Renal cortex interstitium (tissue), 15 donors: ENCODE results near the gene DNAJC12. TPM values are rescaled to one million over a fixed set of nuclear protein-coding genes. Genes with fewer than 3 reads are reported as not detected.
"Not testable (repeated sequence)": the region's sequence is repeated elsewhere in the genome, so short reads cannot be mapped to it uniquely, and the experiment has no call there.

Experiments
- DNase-seq, 11 donors: peaks; one replicate each; pipeline ENCODE4 v3.0.0-alpha.2; 2013; ENCODE audit warnings: low read depth in 9 of 11, low spot score in 4 of 11; ENCODE audit errors: extremely low read depth in 1 of 11
- long read RNA-seq, 16 experiments: transcript quantifications; one replicate each; lab custom pipeline, GENCODE V29; 2026
- polyA plus RNA-seq, 3 donors: library from polyadenylated mRNA; unstranded; fragments of 120-200 nt; gene quantifications; one replicate each; pipeline ENCODE4 v1.2.1, GENCODE V29; 2013; ENCODE audit not compliant: insufficient read length in 3 of 3

The DNAJC12 gene
- polyA plus RNA-seq = 10 to 100 TPM; 12.1 to 13.2 (median 12.7) TPM
- long read RNA-seq, donor 1, partial matches to known transcripts = 0 of 5 reads
- long read RNA-seq, donor 1, other reads (novel, unspliced or antisense) = 0 of 5 reads
- long read RNA-seq, donor 2, partial matches to known transcripts = 0 of 2 reads
- long read RNA-seq, donor 2, other reads (novel, unspliced or antisense) = 0 of 2 reads
- long read RNA-seq, donor 3, transcript DNAJC12-201 (5 exons, 1,201 nt) = major isoform, 8 of 10 reads
- long read RNA-seq, donor 3, partial matches to known transcripts = 0 of 10 reads
- long read RNA-seq, donor 3, other reads (novel, unspliced or antisense) = 0 of 10 reads
- long read RNA-seq, donor 4, transcript DNAJC12-201 (5 exons, 1,201 nt) = major isoform, 7 of 7 reads
- long read RNA-seq, donor 4, partial matches to known transcripts = 0 of 7 reads
- long read RNA-seq, donor 4, other reads (novel, unspliced or antisense) = 0 of 7 reads
- long read RNA-seq, donor 5 = 0 reads
- long read RNA-seq, donor 6, partial matches to known transcripts = 0 of 3 reads
- long read RNA-seq, donor 6, other reads (novel, unspliced or antisense) = 0 of 3 reads
- long read RNA-seq, donor 7, transcript DNAJC12-201 (5 exons, 1,201 nt) = major isoform, 9 of 9 reads
- long read RNA-seq, donor 7, partial matches to known transcripts = 0 of 9 reads
- long read RNA-seq, donor 7, other reads (novel, unspliced or antisense) = 0 of 9 reads
- long read RNA-seq, donor 8, partial matches to known transcripts = 0 of 2 reads
- long read RNA-seq, donor 8, other reads (novel, unspliced or antisense) = 0 of 2 reads
- long read RNA-seq, donor 9, transcript DNAJC12-201 (5 exons, 1,201 nt) = major isoform, 5 of 5 reads
- long read RNA-seq, donor 9, partial matches to known transcripts = 0 of 5 reads
- long read RNA-seq, donor 9, other reads (novel, unspliced or antisense) = 0 of 5 reads
- long read RNA-seq, donor 10, transcript DNAJC12-201 (5 exons, 1,201 nt) = major isoform, 7 of 7 reads
- long read RNA-seq, donor 10, partial matches to known transcripts = 0 of 7 reads
- long read RNA-seq, donor 10, other reads (novel, unspliced or antisense) = 0 of 7 reads
- long read RNA-seq, donor 11, partial matches to known transcripts = 0 of 3 reads
- long read RNA-seq, donor 11, other reads (novel, unspliced or antisense) = 0 of 3 reads
- long read RNA-seq, donor 12, partial matches to known transcripts = 0 of 2 reads
- long read RNA-seq, donor 12, other reads (novel, unspliced or antisense) = 0 of 2 reads
- long read RNA-seq, donor 13 = 0 reads
- long read RNA-seq, donor 14, partial matches to known transcripts = 0 of 5 reads
- long read RNA-seq, donor 14, other reads (novel, unspliced or antisense) = 0 of 5 reads
- long read RNA-seq, donor 15, partial matches to known transcripts = 0 of 1 reads
- long read RNA-seq, donor 15, other reads (novel, unspliced or antisense) = 0 of 1 reads
- long read RNA-seq, donor 16, transcript DNAJC12-201 (5 exons, 1,201 nt) = major isoform, 10 of 11 reads
- long read RNA-seq, donor 16, partial matches to known transcripts = 0 of 11 reads
- long read RNA-seq, donor 16, other reads (novel, unspliced or antisense) = 0 of 11 reads

DNA sequence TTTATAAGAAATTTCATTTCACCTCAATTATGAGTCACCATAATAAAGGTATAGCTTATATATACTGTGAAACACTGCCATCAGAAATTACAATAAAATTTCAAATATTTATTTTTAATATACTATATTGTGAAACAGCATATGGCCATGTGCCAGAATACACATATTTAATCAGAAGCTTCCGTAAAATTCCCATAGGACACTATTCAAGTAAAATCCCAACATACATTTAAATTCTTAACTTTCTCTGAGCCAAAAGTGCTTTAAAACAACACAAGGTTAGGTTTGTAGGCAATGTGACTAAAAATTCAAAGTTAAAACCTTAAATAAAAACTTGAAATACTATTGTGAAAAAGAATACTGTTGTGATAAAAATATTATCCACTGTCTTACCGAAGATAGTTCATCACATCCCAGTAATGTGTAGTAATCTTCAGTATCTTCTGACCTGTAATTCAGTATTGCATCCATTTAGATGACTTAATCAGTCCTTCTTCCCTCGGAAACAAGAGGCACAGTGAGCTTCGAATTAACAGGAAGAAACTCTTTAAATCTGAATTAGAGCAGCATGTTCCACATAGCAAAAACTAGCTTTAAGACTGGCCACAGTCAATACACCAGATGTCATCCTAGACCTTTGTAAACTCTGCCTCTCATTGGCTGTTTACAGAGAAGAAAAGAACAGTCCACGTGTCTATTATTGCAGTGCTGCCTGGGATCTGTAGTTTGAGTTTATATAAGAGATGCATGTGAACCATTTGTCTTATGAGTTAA, at the start of gene DNAJC12:
Gene DNAJC12, minus strand, starts transcription at position 648 of the 774 bp plus-strand sequence. Its CDS starts 177 bp downstream, at position 471.
- DNase-seq = peak; percentile 31 to 73 (median 57)

DNA sequence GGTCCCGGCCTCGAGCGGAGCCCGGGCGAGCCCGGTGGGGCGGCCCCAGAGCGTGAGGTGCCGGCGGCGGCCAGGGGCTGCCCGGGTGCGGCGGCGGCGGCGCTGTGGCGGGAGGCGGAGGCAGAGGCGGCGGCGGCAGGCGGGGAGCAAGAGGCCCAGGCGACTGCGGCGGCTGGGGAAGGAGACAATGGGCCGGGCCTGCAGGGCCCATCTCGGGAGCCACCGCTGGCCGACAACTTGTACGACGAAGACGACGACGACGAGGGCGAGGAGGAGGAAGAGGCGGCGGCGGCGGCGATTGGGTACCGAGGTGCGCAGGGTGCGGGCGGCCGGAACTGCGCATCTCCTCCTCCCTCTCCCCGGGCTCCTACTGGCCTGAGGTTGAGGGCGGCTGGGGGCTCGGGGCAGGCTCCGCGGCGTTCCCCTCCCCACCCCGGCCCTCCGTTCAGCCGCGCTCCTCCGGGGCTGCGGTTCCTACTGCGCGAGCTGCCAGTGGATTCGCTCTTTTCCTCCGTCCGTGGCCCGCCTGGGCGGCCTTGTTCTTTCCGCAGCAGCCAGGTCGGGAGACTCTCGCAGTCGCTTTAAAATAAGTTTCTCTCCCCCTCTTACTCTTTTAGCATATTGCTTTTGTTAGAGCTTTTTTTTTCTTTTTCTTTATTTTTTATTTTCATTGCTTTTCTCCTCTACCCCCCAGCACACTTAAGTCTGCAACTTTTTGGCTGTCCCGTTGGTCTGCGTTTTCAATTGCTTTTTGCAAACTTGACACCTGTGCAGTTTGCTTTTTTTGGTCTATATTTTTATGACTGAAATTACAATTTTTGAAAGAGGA, 47.1 kb upstream of the DNAJC12 start:
- peak in 10 of 11 donors; percentile 43 to 67 (median 58) for DNase-seq

DNA sequence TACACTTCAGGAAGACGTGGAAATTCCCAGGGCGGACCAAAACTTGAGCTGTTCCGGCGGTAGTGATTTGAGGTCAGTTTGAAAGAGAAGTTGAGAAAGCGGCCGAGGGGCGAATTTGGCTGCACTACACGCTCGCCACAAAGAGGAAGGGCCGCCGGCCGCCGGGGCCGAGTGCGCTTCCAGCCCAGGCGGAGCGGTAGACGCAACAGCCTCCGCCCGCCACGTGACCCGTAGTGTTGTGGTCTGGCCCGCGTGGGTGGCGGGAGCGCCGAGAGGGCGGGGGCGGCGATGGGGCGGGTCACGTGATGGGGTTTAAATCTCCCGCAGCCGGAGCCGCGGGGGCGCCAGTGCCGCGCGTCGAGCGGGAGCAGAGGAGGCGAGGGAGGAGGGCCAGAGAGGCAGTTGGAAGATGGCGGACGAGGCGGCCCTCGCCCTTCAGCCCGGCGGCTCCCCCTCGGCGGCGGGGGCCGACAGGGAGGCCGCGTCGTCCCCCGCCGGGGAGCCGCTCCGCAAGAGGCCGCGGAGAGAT, 46.4 kb upstream of the DNAJC12 start, which contains the start of gene SIRT1:
Gene SIRT1, plus strand, starts transcription at position 344 of the 529 bp plus-strand sequence. Its CDS starts 66 bp downstream, at position 410.
- peak; percentile 79 to 95 (median 92) for DNase-seq

DNA sequence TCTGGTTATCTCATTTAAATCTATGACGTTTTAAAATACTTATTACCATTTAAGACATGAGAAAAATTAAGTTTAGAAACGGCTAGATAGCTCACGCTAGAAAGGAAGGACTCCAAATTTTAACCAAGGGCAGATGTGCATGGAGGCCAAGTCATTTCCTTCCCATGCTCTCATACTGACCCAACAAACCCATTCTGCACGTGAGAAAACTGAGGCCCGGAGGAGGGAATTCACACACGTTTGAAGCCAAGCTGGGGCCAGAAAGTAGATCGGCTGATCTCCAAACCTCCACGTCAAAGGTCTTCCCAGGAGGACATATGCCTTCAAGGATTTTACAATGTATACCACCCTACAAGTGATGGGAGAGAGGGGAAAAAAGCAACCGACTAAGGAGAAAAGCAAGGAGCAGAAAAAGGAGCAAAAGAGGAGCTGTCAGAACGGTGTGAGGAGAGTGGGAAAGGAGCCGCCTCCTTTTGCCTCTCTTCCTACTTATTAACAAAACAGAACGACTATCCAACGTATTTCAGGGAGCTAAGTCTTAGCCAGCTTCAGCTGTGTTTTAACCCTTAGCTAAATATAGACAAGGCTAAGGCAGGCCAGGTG, 45.8 kb upstream of the DNAJC12 start:
- peak in 1 of 11 donors; percentile 5 for DNase-seq

DNA sequence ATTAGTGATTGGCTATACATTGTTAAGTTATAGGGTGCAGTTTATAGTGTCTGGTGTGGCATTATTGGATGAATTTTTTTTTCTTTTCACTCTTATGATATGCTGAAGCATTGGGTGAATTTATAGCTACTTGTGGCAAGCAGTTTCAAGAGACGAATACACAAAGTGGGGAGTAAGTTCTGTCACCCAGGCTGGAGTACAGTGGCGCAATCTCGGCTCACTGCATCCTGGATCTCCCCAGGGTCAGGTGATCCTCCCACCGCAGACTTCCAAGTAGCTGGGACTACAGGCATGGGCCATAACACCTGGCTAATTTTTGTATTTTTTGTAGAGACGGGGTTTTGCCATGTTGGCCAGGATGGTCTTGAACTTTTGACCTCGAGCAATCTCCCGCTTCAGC, 40.1 kb upstream of the DNAJC12 start:
- DNase-seq = no peak

DNA sequence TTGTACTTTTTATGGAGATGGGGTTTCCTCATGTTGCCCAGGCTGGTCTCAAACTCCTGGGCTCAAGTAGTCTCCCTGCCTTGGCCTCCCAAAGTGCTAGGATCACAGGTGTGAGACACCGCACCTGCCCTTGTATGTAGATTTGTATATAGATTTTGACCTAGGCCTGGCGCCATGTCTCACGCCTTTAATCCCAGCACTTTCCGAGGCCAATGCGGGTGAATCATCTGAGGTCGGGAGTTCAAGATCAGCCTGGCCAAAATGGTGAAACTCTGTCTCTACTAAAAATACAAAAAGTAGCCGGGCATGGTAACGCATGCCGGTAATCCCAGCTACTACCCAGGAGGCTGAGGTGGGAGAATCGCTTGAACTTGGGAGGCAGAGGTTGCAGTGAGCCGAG, 39.4 kb upstream of the DNAJC12 start:
- DNase-seq = not testable (repeated sequence)

DNA sequence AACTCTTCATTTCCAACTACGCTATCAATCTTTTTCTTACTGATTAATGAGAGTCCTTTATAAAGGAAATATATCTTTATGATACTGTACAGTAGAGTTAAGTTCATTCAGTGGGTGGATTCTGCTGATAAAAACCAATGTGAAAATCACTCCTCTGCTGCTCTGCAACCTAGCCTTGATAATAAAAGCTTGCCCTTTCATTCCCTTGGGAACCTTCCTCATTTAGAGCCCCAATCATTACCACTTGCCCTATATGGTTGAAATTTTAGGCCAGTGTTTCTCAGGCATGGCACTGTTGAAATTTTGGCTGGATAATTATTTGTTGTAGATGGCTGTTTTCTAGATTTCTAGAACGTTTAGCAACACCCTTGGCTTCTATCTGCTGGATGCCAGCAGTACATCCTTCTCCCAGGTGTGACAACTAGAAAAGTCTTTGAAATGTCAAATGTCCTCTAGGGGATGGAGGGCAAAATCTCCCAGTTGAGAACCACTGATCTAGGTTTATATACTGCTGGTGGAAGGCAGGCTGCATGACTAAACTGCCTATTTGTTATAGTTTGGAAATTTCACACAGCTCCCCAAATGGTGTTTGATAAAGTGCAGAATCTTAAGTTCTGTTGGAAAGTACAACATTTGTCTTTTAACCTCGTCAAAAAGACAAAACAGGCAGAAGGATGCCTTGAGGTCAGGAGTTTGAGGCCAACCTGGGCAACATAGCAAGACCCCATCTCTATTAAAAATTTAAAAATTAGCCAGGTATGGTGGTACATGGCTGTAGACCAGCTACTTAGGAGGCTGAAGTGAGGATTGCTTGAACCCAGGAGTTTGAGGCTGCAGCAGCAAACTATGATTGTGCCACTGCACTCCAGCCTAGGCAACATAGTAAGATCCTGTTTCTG, 37.6 kb upstream of the DNAJC12 start:
- DNase-seq = no peak

DNA sequence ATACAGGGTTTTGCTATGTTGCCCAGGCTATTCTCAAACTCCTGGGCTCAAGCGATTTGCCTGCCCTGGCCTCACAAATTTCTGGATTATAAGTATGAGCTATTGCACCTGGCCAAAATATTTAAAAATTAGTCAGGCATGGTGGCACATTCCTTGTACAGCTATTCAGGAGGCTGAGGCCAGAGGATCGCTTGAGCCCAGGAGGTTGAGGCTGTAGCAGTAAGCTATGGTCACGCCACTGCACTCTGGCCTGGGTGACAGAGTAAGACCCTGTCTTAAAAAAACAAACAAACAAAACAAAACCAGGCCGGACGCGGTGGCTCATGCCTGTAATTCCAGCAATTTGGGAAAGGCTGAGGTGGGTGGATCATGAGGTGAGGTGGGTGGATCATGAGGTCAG, 32.0 kb upstream of the DNAJC12 start:
- no peak for DNase-seq

DNA sequence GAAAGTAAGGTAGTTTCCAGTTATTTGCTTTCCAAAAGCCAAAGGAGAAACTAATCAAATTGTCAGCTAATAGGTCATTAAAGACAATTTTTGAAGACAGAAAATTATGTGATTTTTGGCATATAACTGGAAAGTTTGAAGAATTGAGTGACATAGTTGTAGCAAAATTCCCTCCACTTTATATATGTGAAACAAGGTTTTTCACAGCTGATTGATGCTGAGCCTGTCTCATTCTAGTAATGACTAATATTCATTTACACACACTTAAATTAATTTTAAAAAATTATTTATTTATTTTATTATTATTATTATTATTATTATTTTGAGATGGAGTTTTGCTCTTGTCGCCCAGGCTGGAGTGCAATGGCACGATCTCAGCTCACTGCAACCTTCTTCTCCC, 30.1 kb upstream of the DNAJC12 start:
- no peak for DNase-seq

DNA sequence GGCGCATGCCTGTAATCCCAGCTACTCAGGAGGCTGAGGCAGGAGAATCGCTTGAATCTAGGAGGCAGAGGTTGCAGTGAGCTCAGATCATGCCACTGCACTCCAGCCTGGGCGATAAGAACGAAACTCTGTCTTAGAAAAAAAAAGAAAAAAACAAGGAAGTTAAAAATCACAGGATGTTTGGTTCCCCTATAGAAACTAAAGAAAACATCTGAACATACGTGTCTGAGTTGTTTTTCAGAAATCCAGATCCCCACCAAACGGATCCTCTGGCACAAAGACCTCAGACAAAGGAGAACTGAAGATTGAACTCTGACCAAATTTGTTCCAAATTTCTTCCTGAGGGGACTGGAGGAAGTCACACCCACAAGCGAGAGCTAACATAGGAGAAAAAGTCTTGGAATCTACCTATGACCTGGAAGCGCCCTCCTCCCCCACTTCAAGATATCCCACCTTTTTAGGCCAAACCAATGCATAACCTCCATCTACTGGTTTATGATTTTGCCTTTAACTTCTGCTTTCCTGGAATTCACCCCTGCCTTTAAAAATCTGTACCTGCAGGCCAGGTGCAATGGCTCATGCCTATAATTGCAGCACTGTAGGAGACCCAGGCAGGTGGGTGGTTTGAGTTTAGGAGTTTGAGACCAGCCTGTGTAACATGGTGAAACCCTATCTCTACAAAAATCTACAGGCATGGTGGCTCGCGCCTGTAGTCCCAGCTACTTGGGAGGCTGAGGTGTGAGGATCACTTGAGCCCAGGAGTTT, 26.8 kb upstream of the DNAJC12 start:
- no peak for DNase-seq

DNA sequence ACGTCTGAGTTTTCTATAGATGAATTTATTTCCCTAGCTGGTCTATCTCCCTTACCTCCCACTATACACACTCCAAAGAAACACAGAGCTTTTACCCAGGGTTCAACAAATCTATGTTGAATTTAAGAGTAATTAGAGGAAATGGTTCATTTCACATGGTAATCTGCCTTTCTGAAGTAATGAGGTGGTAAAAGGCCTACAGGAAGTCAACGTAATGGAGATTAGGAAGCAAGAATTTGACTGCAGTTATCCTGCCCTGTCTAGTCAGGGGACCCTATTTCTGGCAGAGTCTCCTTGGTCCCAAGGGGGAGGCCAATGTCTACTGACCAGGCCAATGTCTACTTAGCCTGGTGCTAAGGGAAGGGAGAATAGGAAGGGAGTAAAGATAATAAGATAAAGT, 25.1 kb upstream of the DNAJC12 start:
- DNase-seq = no peak

DNA sequence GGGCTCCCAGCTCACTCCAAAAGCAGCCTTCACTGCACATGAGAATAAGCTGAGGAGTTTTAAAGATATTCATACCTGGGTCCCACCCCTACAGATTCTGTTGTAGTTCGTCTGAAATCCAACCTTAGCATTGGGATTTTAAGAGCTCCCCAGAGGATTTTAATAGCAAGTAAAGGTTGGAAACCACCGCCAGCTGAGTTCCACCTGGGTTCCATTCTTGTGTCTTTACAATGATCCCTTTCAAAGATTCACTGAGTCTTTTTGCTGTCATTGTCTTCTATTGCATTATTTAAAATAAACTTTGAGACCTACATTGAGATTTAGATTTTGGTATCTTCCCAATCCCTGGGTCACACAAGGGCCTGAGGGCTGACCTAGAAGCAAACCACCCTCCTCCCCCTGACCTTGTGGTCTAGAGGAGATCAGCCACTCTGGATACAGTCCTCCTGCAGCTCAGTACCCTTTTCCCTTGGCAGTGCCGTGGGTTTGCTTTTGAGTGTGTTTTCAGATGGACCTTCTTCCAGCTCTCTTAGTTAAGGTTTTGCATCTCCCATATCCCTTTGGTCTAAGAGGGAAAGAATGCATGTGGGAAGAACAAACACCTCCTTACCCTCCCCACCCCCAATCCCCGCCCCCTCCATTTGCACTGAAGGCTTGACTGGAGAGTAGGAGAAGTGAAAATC, 23.9 kb upstream of the DNAJC12 start:
- DNase-seq = no peak

DNA sequence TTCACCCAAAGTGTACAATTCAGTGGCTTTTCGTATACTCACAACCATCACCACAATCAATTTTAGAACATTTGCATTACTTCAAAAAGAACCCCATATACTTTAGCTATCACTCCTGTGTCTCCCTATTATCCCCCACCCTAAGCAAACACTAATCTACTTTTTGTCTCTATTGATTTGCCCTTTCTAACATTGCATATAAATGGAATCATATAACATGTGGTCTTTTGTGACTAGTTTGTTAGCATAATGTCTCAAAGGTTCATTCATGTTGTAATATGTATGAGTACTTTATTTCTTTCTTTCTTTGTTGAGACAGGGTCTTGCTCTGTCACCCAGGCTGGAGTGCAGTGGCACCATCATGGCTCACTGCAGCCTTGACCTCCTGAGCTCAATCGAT, 21.0 kb upstream of the DNAJC12 start:
- DNase-seq = no peak

DNA sequence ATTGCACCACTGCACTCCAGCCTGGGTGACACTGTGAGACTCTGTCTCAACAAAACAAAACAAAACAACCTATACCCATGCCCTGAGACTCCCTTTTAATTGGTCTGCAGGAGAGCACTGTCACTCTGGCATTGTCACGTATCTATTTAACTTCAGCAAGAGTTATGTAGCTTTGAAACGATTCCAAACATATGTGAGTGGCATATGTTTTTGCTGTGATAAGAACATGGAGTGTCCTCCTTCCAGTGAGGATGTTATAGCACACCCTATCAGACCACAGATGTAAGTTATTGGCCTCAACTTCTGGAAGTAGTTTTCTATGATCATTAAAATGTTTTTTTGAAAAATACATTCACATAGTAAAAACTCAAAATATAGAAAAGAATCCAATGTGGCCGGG, 15.5 kb upstream of the DNAJC12 start:
- no peak for DNase-seq
